AG09319 (cell line): ENCODE measurements around the gene GCDH.

Experiments
- DNase-seq: peaks from one replicate; pipeline ENCODE4 v3.0.0-alpha.2; 2010; ENCODE audit warnings: low read depth; ENCODE audit errors: extremely low read depth
- CTCF ChIP-seq: IDR thresholded peaks from 2 replicates; pipeline ENCODE4 v1.5.1; 2011; ENCODE audit warnings: low read depth, mild to moderate bottlenecking, inconsistent platforms, low read length, moderate library complexity

GCDH gene

GRCh38 chr19:12946731-12947496 lies 56.0 kb downstream of the GCDH start:
- TF ChIP-seq CTCF, result no peak
- no peak for DNase-seq

DNA sequence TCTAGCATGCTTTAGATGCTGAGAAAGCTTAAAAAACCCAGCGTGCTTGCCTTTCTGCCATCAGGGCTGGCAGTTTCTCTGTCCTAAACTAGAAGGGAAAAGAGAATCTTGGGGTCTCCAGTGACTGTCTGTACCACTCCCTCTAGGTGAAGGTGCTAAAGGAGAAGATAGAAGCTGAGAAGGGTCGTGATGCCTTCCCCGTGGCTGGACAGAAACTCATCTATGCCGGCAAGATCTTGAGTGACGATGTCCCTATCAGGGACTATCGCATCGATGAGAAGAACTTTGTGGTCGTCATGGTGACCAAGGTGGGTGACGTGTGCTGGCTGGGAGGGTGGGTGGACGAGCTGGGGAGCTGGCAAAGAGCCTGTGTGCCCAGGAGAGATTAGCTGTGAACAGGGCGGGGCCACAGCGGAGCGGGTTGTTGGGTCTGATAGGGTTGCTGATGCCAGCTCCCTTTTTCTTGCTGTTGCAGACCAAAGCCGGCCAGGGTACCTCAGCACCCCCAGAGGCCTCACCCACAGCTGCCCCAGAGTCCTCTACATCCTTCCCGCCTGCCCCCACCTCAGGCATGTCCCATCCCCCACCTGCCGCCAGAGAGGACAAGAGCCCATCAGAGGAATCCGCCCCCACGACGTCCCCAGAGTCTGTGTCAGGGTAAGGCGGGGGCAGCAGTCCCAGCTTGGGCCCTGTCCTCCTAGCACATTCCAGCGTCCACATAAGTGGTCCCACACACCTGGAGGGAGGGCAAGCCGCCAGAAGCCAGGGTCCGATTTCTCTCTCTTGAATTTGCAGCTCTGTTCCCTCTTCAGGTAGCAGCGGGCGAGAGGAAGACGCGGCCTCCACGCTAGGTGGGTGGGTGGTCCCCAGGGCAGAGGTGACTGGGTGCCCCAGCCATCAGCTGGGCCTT lies 57.0 kb downstream of the GCDH start:
- no peak for DNase-seq
- TF ChIP-seq CTCF, result no peak

- no peak for DNase-seq
- no peak for TF ChIP-seq CTCF
These were observed 57.8 kb downstream of the GCDH start for GRCh38 chr19:12948612-12949362.
